CD4-positive, alpha-beta T cell (primary cell): ENCODE measurements around the gene GFER. TPM values are rescaled to one million over a fixed set of nuclear protein-coding genes. Genes with fewer than 3 reads are reported as not detected.
A peak's percentile ranks its signal among the peaks of the same experiment; 100 is the strongest.

Source experiments
- ATAC-seq: fragments of 200-7000 bp; cut with Tn5 transposase; one replicate; pipeline ENCODE4 v1.10.0; 2022; ENCODE audit warnings: mild to moderate bottlenecking; ENCODE audit not compliant: poor library complexity
- CTCF ChIA-PET: fragments of 350-600 bp; sonication (Branson Sonifier 250); formaldehyde crosslinking; loops from one replicate; lab custom pipeline; 2021; ENCODE audit warnings: antibody characterized with exemption, inconsistent platforms; lab: Charles Lee
- POLR2A ChIA-PET: fragments of 350-600 bp; sonication (Branson Sonifier 250); formaldehyde crosslinking; loops from one replicate; lab custom pipeline; 2021; ENCODE audit warnings: antibody characterized with exemption, inconsistent platforms; lab: Charles Lee
- DNase-seq, 14 experiments: peaks; one replicate each; pipeline ENCODE4 v3.0.0-alpha.2; 2013 to 2020; ENCODE audit warnings: mixed read lengths in 2 of 14
- H3K27ac ChIP-seq, 2 donors: one replicate each; pipeline versions ENCODE4 v1.5.1 to v1.7.0; 2013; ENCODE audit warnings: low read length in 2 of 2, low read depth in 1 of 2, mild to moderate bottlenecking in 1 of 2
- H3K27me3 ChIP-seq, 2 experiments: 1 replicate in 1 of 2; 2 replicates in 1 of 2; pipeline versions ENCODE4 v1.6.1 to v1.7.0; 2013; ENCODE audit warnings: low read length in 2 of 2, control low read depth in 1 of 2, mild to moderate bottlenecking in 1 of 2, moderate library complexity in 1 of 2; ENCODE audit not compliant: insufficient read depth in 2 of 2, control insufficient read depth in 1 of 2
- H3K36me3 ChIP-seq: one replicate; pipeline ENCODE4 v1.6.1; 2013; ENCODE audit warnings: low read length, control low read depth; ENCODE audit not compliant: insufficient read depth
- H3K4me1 ChIP-seq: one replicate; pipeline ENCODE4 v1.6.1; 2013; ENCODE audit warnings: low read length, control low read depth; ENCODE audit not compliant: insufficient read depth
- H3K4me3 ChIP-seq: one replicate; pipeline ENCODE4 v1.5.1; 2013; ENCODE audit warnings: mild to moderate bottlenecking, low read length, moderate library complexity
- H3K9me3 ChIP-seq, 2 experiments: 1 replicate in 1 of 2; 2 replicates in 1 of 2; pipeline versions ENCODE4 v1.6.1 to v1.7.0; 2013; ENCODE audit warnings: low read length in 2 of 2, mild to moderate bottlenecking in 2 of 2, control low read depth in 1 of 2, moderate library complexity in 1 of 2; ENCODE audit not compliant: control insufficient read depth in 1 of 2, insufficient read depth in 1 of 2
- H3K27ac Mint-ChIP-seq: one replicate; pipeline ENCODE4 v1.8.0; 2020; ENCODE audit warnings: mixed read lengths
- H3K27me3 Mint-ChIP-seq: one replicate; pipeline ENCODE4 v1.8.0; 2021; ENCODE audit warnings: mixed read lengths
- H3K36me3 Mint-ChIP-seq: one replicate; pipeline ENCODE4 v1.8.0; 2021; ENCODE audit warnings: low read depth, mixed read lengths
- H3K4me1 Mint-ChIP-seq: one replicate; pipeline ENCODE4 v1.8.0; 2021; ENCODE audit warnings: low read depth, mixed read lengths
- H3K4me3 Mint-ChIP-seq: one replicate; pipeline ENCODE4 v1.8.0; 2020; ENCODE audit warnings: mild to moderate bottlenecking, mixed read lengths
- H3K9me3 Mint-ChIP-seq: one replicate; pipeline ENCODE4 v1.8.0; 2020; ENCODE audit warnings: mixed read lengths
- intact Hi-C, 2 experiments: fragments of 100-400 bp; cut with DNase I in 1 of 2; cut with micrococcal nuclease in 1 of 2; formaldehyde crosslinking; loops; one replicate each; pipeline versions ENCODE4 v1.15.1 to v1.9.0; 2023 to 2025; cut with DNase I, micrococcal nuclease
- total RNA-seq, 174 experiments: library from RNA in 2 of 174; stranded (reverse) in 2 of 174; gene quantifications; one replicate each; pipeline ENCODE4 v1.2.3 and lab custom pipeline; 2021 to 2026
- TF ChIP-seq, protein P1 (sequence below): fragments of 200-600 bp; IDR thresholded peaks from one replicate; pipeline ENCODE4 v1.8.0; 2022; ENCODE audit warnings: antibody characterized with exemption, mild to moderate bottlenecking

The GFER gene
- total RNA-seq, 2 experiments from 2014 or later, result 14.5 TPM

DNA sequence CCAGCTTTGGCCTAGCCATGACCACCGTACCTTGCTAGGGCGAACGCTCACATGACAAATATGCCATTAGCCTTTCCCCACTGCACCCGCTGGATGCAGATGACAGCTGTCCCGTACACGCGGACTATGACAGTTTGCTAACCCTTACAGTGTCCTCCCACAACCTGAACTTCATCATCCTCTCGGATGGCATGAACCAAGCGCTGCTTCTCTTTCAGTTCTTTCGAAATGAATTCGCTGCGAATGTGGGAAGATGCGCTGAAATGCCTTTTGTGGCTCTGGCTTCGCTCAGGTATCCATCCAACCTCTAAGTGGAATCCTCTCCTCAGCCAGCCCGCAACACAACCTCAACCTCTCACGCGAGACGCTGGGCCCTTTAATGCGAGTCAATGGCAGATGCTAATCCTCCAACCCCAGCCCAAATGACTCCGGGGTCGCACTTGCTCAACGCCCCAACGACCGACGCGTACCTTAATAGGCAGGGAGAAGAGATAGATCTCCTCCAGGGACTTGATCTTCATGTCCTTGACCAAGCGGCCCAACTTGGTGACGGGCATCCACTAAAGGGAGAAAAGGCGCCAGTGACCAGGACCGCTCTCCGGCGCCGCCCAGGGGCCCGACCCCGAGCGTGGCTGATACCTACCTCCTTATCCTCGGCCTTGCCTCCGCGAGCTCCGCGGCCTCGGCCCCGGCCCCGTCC is 20.0 kb upstream of the GFER start:
- peak overlapping the region; percentile 98 for H3K4me3 Mint-ChIP-seq
- peaks cover 54% of the 10 kb centered on the region for H3K4me1 Mint-ChIP-seq
- H3K9me3 Mint-ChIP-seq, result no peaks in the 10 kb centered on the region
- peaks cover 34% of the 10 kb centered on the region for H3K36me3 ChIP-seq
- no peaks in the 10 kb centered on the region for H3K27me3 ChIP-seq
- H3K27ac Mint-ChIP-seq, result peak overlapping the region; percentile 98
- H3K27ac ChIP-seq, result peak overlapping the region; percentile 96 to 99
- no peaks in the 10 kb centered on the region for H3K9me3 ChIP-seq
- H3K4me3 ChIP-seq, result peak overlapping the region; percentile 91
- ATAC-seq (peak; percentile 10), DNase-seq (peak in 7 of 14 experiments; percentile 27 to 70 (median 40))
- H3K36me3 Mint-ChIP-seq, result peaks cover 55% of the 10 kb centered on the region
- ChIA-PET CTCF (interaction anchor here (0.7 to 2.3 kb wide), 4 partner anchors 84 to 258 kb away, joined by 3 to 7 read pairs (median 4); partner anchors contain the start of genes NTHL1, TRAF7 and TSC2), POLR2A (interaction anchor here (0.5 to 5.0 kb wide), 39 partner anchors 7 to 1269 kb away, joined by 3 to 62 read pairs (median 5); partner anchors contain the start of genes CCNF, ECI1, ELOB and FAHD1)
- no peaks in the 10 kb centered on the region for H3K27me3 Mint-ChIP-seq
- TF ChIP-seq, protein P1, sequence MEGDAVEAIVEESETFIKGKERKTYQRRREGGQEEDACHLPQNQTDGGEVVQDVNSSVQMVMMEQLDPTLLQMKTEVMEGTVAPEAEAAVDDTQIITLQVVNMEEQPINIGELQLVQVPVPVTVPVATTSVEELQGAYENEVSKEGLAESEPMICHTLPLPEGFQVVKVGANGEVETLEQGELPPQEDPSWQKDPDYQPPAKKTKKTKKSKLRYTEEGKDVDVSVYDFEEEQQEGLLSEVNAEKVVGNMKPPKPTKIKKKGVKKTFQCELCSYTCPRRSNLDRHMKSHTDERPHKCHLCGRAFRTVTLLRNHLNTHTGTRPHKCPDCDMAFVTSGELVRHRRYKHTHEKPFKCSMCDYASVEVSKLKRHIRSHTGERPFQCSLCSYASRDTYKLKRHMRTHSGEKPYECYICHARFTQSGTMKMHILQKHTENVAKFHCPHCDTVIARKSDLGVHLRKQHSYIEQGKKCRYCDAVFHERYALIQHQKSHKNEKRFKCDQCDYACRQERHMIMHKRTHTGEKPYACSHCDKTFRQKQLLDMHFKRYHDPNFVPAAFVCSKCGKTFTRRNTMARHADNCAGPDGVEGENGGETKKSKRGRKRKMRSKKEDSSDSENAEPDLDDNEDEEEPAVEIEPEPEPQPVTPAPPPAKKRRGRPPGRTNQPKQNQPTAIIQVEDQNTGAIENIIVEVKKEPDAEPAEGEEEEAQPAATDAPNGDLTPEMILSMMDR, result no peak
- H3K4me1 ChIP-seq, result peaks cover 65% of the 10 kb centered on the region
- intact Hi-C loops, result loop anchor here in 1 of 2 experiments (10.0 kb wide), 1 partner anchor 1269 kb away; the partner anchor contains the start of gene WDR24

DNA sequence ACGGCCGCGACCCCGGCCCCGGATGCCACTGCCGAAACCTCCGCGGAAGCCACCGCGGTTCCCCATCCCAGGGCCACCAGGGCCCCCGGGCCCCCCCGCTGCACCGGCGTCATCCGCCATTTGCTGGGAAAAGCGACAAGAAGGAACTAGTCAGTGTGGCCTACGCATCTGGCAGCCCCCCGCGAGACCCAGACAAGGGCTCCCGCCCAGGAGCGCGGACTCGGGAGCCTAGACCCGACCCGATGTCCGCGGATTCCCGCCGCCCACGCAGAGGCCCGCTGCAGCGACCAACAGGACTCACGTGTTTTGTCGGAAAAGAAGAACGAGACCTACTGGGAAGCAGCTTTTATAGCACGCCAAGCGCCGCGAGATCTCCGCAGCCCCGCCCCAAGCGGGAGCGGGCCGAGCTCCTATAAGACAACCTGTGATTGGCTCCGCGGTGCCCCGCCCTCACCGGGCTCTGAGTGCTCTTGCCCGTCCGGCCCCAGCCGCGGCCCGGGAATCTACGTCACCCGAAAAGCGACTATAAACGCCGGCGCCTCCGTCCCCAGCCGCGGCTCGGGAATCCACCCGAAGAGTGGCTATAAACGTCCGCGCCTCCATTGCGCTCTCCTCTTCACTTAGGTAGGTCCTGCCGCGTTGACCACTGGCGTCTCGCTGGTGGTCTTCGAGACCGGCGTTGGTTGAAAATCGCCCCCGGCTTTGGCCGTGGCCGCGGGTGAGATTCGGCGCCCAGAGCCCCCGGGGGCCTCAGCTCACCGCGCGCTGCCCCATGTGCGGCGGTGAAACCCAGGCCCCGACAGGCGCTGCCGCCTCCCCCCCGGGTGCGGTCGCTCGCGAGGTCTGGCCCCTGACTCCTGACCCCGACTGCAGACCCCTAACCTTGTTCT is 19.2 kb upstream of the GFER start, which contains the start of gene RPS2:
Gene RPS2 (minus strand): TSS at position 321 of the 890 bp plus-strand sequence. CDS start 201 bp downstream, at position 120.
- Mint-ChIP-seq H3K9me3 (no peaks in the 10 kb centered on the region), H3K36me3 (peaks cover 55% of the 10 kb centered on the region), H3K4me1 (peaks cover 50% of the 10 kb centered on the region), H3K27ac (peak within 1 kb of the TSS; percentile 98), H3K27me3 (no peaks in the 10 kb centered on the region), H3K4me3 (peak within 1 kb of the TSS; percentile 98)
- ChIA-PET POLR2A (interaction anchor here (0.6 to 3.5 kb wide), 45 partner anchors 9 to 1914 kb away, joined by 3 to 62 read pairs (median 5); partner anchors contain the start of genes CCNF, ECI1, ELOB and FAHD1), CTCF (interaction anchor here (0.7 to 2.3 kb wide), 4 partner anchors 83 to 259 kb away, joined by 3 to 7 read pairs (median 4); partner anchors contain the start of genes NTHL1, TRAF7 and TSC2)
- H3K27ac ChIP-seq, result peak within 1 kb of the TSS; percentile 96 to 99
- TF ChIP-seq, protein P1, result no peak
- peaks cover 34% of the 10 kb centered on the region for H3K36me3 ChIP-seq
- H3K9me3 ChIP-seq, result no peaks in the 10 kb centered on the region
- H3K4me3 ChIP-seq, result peak within 1 kb of the TSS; percentile 91
- peaks cover 58% of the 10 kb centered on the region for H3K4me1 ChIP-seq
- H3K27me3 ChIP-seq, result no peaks in the 10 kb centered on the region
- intact Hi-C loops, result loop anchor here in 1 of 2 experiments (10.0 kb wide), 1 partner anchor 1270 kb away; the partner anchor contains the start of gene WDR24
- DNase-seq (peak; percentile 96 to 100 (median 98)), ATAC-seq (peak; percentile 89)
